Endodermal cell (in vitro differentiated cells): ENCODE data around the gene CD300LG. TPM values are rescaled to one million over a fixed set of nuclear protein-coding genes. Genes with fewer than 3 reads are reported as not detected.

ENCODE experiments used
- DNase-seq: peaks from one replicate; pipeline ENCODE4 v3.0.0-alpha.2; 2017
- H3K27ac ChIP-seq: 2 replicates; pipeline ENCODE4 v1.5.1; 2013; ENCODE audit warnings: mild to moderate bottlenecking, low read depth, low read length, moderate library complexity
- H3K27me3 ChIP-seq: 2 replicates; pipeline ENCODE4 v1.6.1; 2013; ENCODE audit warnings: mild to moderate bottlenecking, low read length, moderate library complexity; ENCODE audit not compliant: insufficient read depth, control insufficient read depth, poor library complexity, severe bottlenecking
- H3K36me3 ChIP-seq: 2 replicates; pipeline ENCODE4 v1.7.0; 2013; ENCODE audit warnings: mild to moderate bottlenecking, low read length, moderate library complexity; ENCODE audit not compliant: control insufficient read depth, insufficient read depth
- H3K4me1 ChIP-seq: one replicate; pipeline ENCODE4 v1.7.0; 2013; ENCODE audit warnings: low read length; ENCODE audit not compliant: control insufficient read depth, insufficient read depth
- H3K4me3 ChIP-seq: 2 replicates; pipeline ENCODE4 v1.5.1; 2013; ENCODE audit warnings: mild to moderate bottlenecking, low read length, moderate library complexity
- H3K9ac ChIP-seq: 2 replicates; pipeline ENCODE4 v1.6.1; 2013; ENCODE audit warnings: mild to moderate bottlenecking, low read length, moderate library complexity; ENCODE audit not compliant: poor library complexity, severe bottlenecking; ENCODE audit errors: extremely low read depth
- H3K9me3 ChIP-seq: 2 replicates; pipeline ENCODE4 v1.6.1; 2013; ENCODE audit warnings: mild to moderate bottlenecking, low read length, moderate library complexity; ENCODE audit not compliant: control insufficient read depth
- H3K27ac Mint-ChIP-seq: 2 replicates; pipeline ENCODE4 v1.8.0; 2020; ENCODE audit warnings: mixed read lengths
- H3K27me3 Mint-ChIP-seq: 2 replicates; pipeline ENCODE4 v1.8.0; 2021; ENCODE audit warnings: mild to moderate bottlenecking, mixed read lengths; ENCODE audit not compliant: insufficient read depth
- H3K36me3 Mint-ChIP-seq: 2 replicates; pipeline ENCODE4 v1.8.0; 2020; ENCODE audit warnings: low read depth, mixed read lengths
- H3K4me1 Mint-ChIP-seq: 2 replicates; pipeline ENCODE4 v1.8.0; 2020; ENCODE audit warnings: mixed read lengths
- H3K4me3 Mint-ChIP-seq: 2 replicates; pipeline ENCODE4 v1.8.0; 2020; ENCODE audit warnings: mild to moderate bottlenecking, moderate library complexity, mixed read lengths
- H3K9me3 Mint-ChIP-seq: 2 replicates; pipeline ENCODE4 v1.8.0; 2020; ENCODE audit warnings: mild to moderate bottlenecking, mixed read lengths
- WGBS, 2 experiments: methylation state at CpG; one replicate each; pipeline versions ENCODE4 v1.1.5 to v1.1.7; 2013; ENCODE audit warnings: missing lambda C conversion rate in 2 of 2, mixed read lengths in 1 of 2; ENCODE audit not compliant: insufficient coverage in 1 of 2, insufficient read length in 1 of 2; 5-methylcytosine and 5-hydroxymethylcytosine counted together
- total RNA-seq, 2 donors: library from RNA; stranded (reverse); fragmentation: NEBNext Ultra II Directional in 1 of 2; extraction: Animal tissue kit (Norgen Biotek cat#: 25700) in 1 of 2; gene quantifications; 2 replicates in 1 of 2; 3 replicates in 1 of 2; pipeline ENCODE4 v1.2.1, GENCODE V29; 2021
- TF ChIP-seq, protein P1 (sequence below): fragments of 200-600 bp; sonication (generic); conservative IDR thresholded peaks from 2 replicates; pipeline ENCODE4 v1.5.0; 2021; ENCODE audit warnings: antibody characterized with exemption, mild to moderate bottlenecking

CD300LG gene
- total RNA-seq, 2 donors from 2014 or later: not detected

DNA sequence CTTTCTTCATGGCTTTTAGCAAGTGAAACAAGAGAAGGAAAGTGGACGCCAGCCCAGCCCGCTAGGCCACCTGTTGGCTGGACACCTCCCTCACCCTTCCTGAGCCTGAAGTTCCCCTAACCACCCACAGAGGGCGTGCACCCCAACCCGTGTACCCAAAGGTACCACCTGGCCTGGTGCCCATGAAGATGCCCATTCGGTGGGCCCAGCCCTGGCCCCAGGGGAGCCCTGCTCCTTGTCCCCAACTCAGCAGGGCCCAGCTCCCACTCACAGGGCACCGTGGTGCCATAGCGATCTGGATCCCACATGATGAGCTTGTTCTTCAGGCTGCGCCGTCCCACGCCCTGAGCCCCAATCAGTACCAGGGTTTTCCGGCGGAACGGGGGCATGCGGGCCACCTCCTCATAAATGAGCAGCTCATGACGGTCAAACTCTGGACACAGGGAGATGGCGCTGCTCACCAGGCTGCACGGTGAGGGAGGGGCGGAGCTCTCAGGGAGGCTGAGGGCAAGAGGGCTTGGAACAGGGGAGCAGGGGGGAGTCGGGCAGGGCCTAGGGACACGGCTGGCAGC lies 33.5 kb downstream of the CD300LG start:
- WGBS, 2 experiments: 85 to 91% methylated on average over 15 to 20 of the region's 20 CpGs
- Histone ChIP-seq H3K9me3 (no peaks in the 10 kb centered on the region), H3K27ac (no peak overlapping the region), H3K9ac (no peak overlapping the region), H3K27me3 (no peaks in the 10 kb centered on the region), H3K36me3 (no peaks in the 10 kb centered on the region), H3K4me3 (no peak overlapping the region), H3K4me1 (no peaks in the 10 kb centered on the region)
- H3K27me3 Mint-ChIP-seq: no peaks in the 10 kb centered on the region
- no peak overlapping the region for H3K27ac Mint-ChIP-seq
- H3K9me3 Mint-ChIP-seq: no peaks in the 10 kb centered on the region
- peak; percentile 92 for DNase-seq
- H3K4me3 Mint-ChIP-seq: no peak overlapping the region
- H3K4me1 Mint-ChIP-seq: peaks cover 9% of the 10 kb centered on the region
- TF ChIP-seq, protein P1, sequence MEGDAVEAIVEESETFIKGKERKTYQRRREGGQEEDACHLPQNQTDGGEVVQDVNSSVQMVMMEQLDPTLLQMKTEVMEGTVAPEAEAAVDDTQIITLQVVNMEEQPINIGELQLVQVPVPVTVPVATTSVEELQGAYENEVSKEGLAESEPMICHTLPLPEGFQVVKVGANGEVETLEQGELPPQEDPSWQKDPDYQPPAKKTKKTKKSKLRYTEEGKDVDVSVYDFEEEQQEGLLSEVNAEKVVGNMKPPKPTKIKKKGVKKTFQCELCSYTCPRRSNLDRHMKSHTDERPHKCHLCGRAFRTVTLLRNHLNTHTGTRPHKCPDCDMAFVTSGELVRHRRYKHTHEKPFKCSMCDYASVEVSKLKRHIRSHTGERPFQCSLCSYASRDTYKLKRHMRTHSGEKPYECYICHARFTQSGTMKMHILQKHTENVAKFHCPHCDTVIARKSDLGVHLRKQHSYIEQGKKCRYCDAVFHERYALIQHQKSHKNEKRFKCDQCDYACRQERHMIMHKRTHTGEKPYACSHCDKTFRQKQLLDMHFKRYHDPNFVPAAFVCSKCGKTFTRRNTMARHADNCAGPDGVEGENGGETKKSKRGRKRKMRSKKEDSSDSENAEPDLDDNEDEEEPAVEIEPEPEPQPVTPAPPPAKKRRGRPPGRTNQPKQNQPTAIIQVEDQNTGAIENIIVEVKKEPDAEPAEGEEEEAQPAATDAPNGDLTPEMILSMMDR: peak; percentile 91
- H3K36me3 Mint-ChIP-seq: no peaks in the 10 kb centered on the region

DNA sequence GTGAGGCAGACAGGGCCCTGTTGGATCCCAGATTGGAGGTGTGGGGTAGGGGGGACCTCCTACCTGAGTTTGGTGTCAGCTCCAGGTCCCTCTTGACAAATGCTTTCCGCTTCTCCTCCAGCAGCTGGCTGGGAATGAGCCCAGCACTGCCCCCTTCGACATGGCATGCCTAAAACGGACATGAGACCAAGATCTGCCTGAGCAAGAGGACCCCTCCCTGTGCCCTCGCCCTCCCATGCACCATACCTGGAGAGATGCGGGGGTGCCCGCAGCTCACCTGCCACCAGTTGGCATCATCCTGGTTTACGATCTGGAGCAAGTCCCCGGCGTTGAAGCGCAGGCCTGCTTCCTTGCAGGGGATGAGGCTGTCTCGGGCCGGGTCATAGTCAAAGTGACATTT lies 34.2 kb downstream of the CD300LG start:
- H3K27ac ChIP-seq: no peak overlapping the region
- no peaks in the 10 kb centered on the region for H3K36me3 ChIP-seq
- Mint-ChIP-seq H3K4me3 (no peak overlapping the region), H3K9me3 (no peaks in the 10 kb centered on the region), H3K27me3 (no peaks in the 10 kb centered on the region), H3K36me3 (no peaks in the 10 kb centered on the region), H3K27ac (no peak overlapping the region), H3K4me1 (peaks cover 9% of the 10 kb centered on the region)
- no peak overlapping the region for H3K4me3 ChIP-seq
- peak; percentile 44 for DNase-seq
- 89 to 93% methylated on average over 11 to 12 of the region's 12 CpGs for WGBS, 2 experiments
- no peaks in the 10 kb centered on the region for H3K9me3 ChIP-seq
- TF ChIP-seq, protein P1: no peak
- no peaks in the 10 kb centered on the region for H3K4me1 ChIP-seq
- H3K27me3 ChIP-seq: no peaks in the 10 kb centered on the region
- H3K9ac ChIP-seq: no peak overlapping the region

DNA sequence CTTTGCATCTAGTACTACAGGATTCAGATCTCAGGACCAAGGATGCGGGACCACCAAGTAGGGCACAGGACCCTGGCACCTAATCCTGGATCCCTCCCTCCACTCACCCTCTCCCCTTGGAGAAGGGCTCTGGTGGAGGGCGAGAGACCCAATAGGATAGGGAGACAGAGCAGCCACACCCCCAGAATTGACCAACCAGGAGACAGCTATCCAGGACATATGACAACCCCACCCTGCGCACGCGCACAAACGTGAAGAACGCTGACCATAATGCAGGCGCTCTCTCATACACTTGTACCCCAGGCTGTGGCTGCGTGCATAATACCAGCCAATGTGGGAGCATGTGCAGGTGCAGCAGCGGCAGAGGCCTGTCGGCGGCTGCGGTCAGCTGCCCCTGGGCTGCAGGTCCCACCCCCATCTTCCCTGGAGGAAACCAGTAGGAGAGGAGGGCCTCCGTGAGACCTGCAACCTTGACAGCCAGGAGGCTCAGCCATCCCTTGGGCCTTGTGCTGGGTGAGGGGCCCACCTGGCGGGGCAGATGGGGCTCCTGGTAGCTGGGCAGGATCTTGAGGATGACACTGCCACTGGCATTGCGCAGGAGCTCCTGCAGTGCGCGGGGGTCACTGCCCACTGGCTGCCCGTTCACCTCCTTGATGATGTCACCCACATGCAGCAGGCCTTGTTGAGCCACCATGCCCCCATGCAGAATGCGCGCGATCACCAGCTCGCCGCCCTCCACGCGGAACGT lies 35.0 kb downstream of the CD300LG start:
- Histone ChIP-seq H3K4me3 (no peak overlapping the region), H3K4me1 (no peaks in the 10 kb centered on the region), H3K36me3 (no peaks in the 10 kb centered on the region), H3K27me3 (no peaks in the 10 kb centered on the region), H3K27ac (no peak overlapping the region), H3K9ac (no peak overlapping the region), H3K9me3 (no peaks in the 10 kb centered on the region)
- Mint-ChIP-seq H3K4me1 (peaks cover 13% of the 10 kb centered on the region), H3K4me3 (no peak overlapping the region), H3K36me3 (no peaks in the 10 kb centered on the region), H3K9me3 (no peaks in the 10 kb centered on the region), H3K27ac (no peak overlapping the region), H3K27me3 (no peaks in the 10 kb centered on the region)
- TF ChIP-seq, protein P1: no peak
- peak; percentile 51 for DNase-seq
- 93% methylated on average over 9 to 27 of the region's 27 CpGs for WGBS, 2 experiments
